Measurements from ENCODE around the gene PELI1.
A peak's percentile ranks its signal among the peaks of the same experiment; 100 is the strongest.
"Not testable (repeated sequence)": the region's sequence is repeated elsewhere in the genome, so short reads cannot be mapped to it uniquely, and the experiment has no call there.

PELI1 gene

GRCh38 chr2:64104933-64105332, 39.3 kb downstream of the PELI1 start:
- Histone ChIP-seq H3K9ac (ENCODE audit: low read depth, low read length, poor library complexity, severe bottlenecking) (no peak overlapping the region), H3K4me3 (ENCODE audit: low read length, poor library complexity, severe bottlenecking) (no peak overlapping the region), H3K79me2 (ENCODE audit: insufficient read depth, low read length) (0 out of 2 replicates have a peak, but pooled peaks cover 7% of the 10 kb centered on the region), H3F3A (ENCODE audit: low read depth) (no peaks in the 10 kb centered on the region), H3K4me2 (ENCODE audit: low read depth, low read length, poor library complexity, severe bottlenecking) (no peak overlapping the region), H2AFZ (ENCODE audit: low read length) (no peak overlapping the region), H4K20me1 (ENCODE audit: insufficient read depth, low read length, poor library complexity, severe bottlenecking) (no peaks in the 10 kb centered on the region), H3K9me3 (ENCODE audit: insufficient read depth, low read depth, low read length) (no peaks in the 10 kb centered on the region), H3K36me3 (ENCODE audit: insufficient read depth, low read length) (peaks cover 11% of the 10 kb centered on the region; the same call in 1 of the 2 replicates), H3K27me3 (ENCODE audit: insufficient read depth, low read length, poor library complexity, severe bottlenecking) (no peaks in the 10 kb centered on the region), H3K4me1 (ENCODE audit: insufficient read depth, low read length, poor library complexity, severe bottlenecking) (peaks cover 10% of the 10 kb centered on the region), H3K9me2 (replicated peaks; ENCODE audit: low read depth, low read length) (no peaks in the 10 kb centered on the region)
- TF ChIP-seq, protein P1, sequence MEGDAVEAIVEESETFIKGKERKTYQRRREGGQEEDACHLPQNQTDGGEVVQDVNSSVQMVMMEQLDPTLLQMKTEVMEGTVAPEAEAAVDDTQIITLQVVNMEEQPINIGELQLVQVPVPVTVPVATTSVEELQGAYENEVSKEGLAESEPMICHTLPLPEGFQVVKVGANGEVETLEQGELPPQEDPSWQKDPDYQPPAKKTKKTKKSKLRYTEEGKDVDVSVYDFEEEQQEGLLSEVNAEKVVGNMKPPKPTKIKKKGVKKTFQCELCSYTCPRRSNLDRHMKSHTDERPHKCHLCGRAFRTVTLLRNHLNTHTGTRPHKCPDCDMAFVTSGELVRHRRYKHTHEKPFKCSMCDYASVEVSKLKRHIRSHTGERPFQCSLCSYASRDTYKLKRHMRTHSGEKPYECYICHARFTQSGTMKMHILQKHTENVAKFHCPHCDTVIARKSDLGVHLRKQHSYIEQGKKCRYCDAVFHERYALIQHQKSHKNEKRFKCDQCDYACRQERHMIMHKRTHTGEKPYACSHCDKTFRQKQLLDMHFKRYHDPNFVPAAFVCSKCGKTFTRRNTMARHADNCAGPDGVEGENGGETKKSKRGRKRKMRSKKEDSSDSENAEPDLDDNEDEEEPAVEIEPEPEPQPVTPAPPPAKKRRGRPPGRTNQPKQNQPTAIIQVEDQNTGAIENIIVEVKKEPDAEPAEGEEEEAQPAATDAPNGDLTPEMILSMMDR (conservative IDR thresholded peaks at IDR 0.05; ENCODE audit: low read length): no peak
- no peak for TF ChIP-seq EZH2phosphoT487 (IDR thresholded peaks at IDR 0.05; ENCODE audit: borderline replicate concordance)

DNA sequence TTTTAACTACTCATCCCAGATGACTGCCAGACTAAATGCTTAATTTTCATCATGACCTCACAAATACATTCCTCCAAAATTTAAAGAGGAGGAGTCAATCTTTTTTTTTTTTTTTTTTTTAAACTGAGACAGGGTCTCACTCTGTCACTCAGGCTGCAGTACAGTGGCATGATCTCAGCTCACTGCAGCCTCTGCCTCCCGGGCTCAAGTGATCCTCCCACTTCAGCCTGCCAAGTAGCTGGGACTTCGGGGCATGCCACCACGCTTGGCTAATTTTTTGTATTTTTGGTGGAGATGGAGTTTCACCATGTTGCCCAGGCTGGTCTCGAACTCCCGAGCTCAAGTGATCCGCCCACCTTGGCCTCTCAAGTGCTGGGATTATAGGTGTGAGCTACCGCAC, 41.5 kb downstream of the PELI1 start:
- H3K4me1 ChIP-seq (ENCODE audit: insufficient read depth, low read length, poor library complexity, severe bottlenecking); H3K4me3 ChIP-seq (ENCODE audit: low read length, poor library complexity, severe bottlenecking); H3K79me2 ChIP-seq (ENCODE audit: insufficient read depth, low read length); H3K4me2 ChIP-seq (ENCODE audit: low read depth, low read length, poor library complexity, severe bottlenecking); H2AFZ ChIP-seq (ENCODE audit: low read length); H3K9ac ChIP-seq (ENCODE audit: low read depth, low read length, poor library complexity, severe bottlenecking); H4K20me1 ChIP-seq (ENCODE audit: insufficient read depth, low read length, poor library complexity, severe bottlenecking); H3F3A ChIP-seq (ENCODE audit: low read depth); H3K27me3 ChIP-seq (ENCODE audit: insufficient read depth, low read length, poor library complexity, severe bottlenecking); H3K9me3 ChIP-seq (ENCODE audit: insufficient read depth, low read depth, low read length); H3K9me2 ChIP-seq (replicated peaks; ENCODE audit: low read depth, low read length): not testable (repeated sequence)
- H3K36me3 ChIP-seq (ENCODE audit: insufficient read depth, low read length): peaks cover 25% of the 10 kb centered on the region; the same call in 1 of the 2 replicates

- H3K4me2 ChIP-seq (ENCODE audit: low read depth, low read length, poor library complexity, severe bottlenecking): peak overlapping the region; percentile 41
- peaks cover 25% of the 10 kb centered on the region; the same call in 1 of the 2 replicates for H3K36me3 ChIP-seq (ENCODE audit: insufficient read depth, low read length)
These were observed 43.1 kb downstream of the PELI1 start for GRCh38 chr2:64101141-64101591.

GRCh38 chr2:64100584-64100983, 43.6 kb downstream of the PELI1 start:
- not testable (repeated sequence) for H2AFZ ChIP-seq (ENCODE audit: low read length); H3K9ac ChIP-seq (ENCODE audit: low read depth, low read length, poor library complexity, severe bottlenecking); H3K9me2 ChIP-seq (replicated peaks; ENCODE audit: low read depth, low read length); H3K27me3 ChIP-seq (ENCODE audit: insufficient read depth, low read length, poor library complexity, severe bottlenecking); H3K9me3 ChIP-seq (ENCODE audit: insufficient read depth, low read depth, low read length); H3K4me2 ChIP-seq (ENCODE audit: low read depth, low read length, poor library complexity, severe bottlenecking); H3K4me1 ChIP-seq (ENCODE audit: insufficient read depth, low read length, poor library complexity, severe bottlenecking); H3K79me2 ChIP-seq (ENCODE audit: insufficient read depth, low read length); H4K20me1 ChIP-seq (ENCODE audit: insufficient read depth, low read length, poor library complexity, severe bottlenecking); H3F3A ChIP-seq (ENCODE audit: low read depth); H3K4me3 ChIP-seq (ENCODE audit: low read length, poor library complexity, severe bottlenecking)
- H3K36me3 ChIP-seq (ENCODE audit: insufficient read depth, low read length): peaks cover 31% of the 10 kb centered on the region; the same call in 1 of the 2 replicates

More at GRCh38 chr2:64101141-64101591, 43.1 kb downstream of the PELI1 start:
- Histone ChIP-seq H3K9me2 (replicated peaks; ENCODE audit: low read depth, low read length) (no peaks in the 10 kb centered on the region), H3F3A (ENCODE audit: low read depth) (no peaks in the 10 kb centered on the region), H3K4me3 (ENCODE audit: low read length, poor library complexity, severe bottlenecking) (peak overlapping the region; percentile 15), H2AFZ (ENCODE audit: low read length) (no peak overlapping the region), H3K27me3 (ENCODE audit: insufficient read depth, low read length, poor library complexity, severe bottlenecking) (no peaks in the 10 kb centered on the region), H4K20me1 (ENCODE audit: insufficient read depth, low read length, poor library complexity, severe bottlenecking) (no peaks in the 10 kb centered on the region), H3K79me2 (ENCODE audit: insufficient read depth, low read length) (no peaks in the 10 kb centered on the region), H3K4me1 (ENCODE audit: insufficient read depth, low read length, poor library complexity, severe bottlenecking) (peaks cover 10% of the 10 kb centered on the region), H3K9me3 (ENCODE audit: insufficient read depth, low read depth, low read length) (no peaks in the 10 kb centered on the region), H3K9ac (ENCODE audit: low read depth, low read length, poor library complexity, severe bottlenecking) (no peak overlapping the region)
- TF ChIP-seq EZH2phosphoT487 (IDR thresholded peaks at IDR 0.05; ENCODE audit: borderline replicate concordance): no peak
- TF ChIP-seq, protein P1 (conservative IDR thresholded peaks at IDR 0.05; ENCODE audit: low read length): no peak
